NCI-H1436 treated with DMSO at 0.1 percent for 48 hours (cell line): Measurements from ENCODE around the gene TMEM198.

Experiments
- DNase-seq: peaks from one replicate; lab custom pipeline; 2025; lab: John Stamatoyannopoulos, UW

Gene TMEM198

GRCh38 chr2:219562049-219563020 is 18.5 kb downstream of the TMEM198 start:
- no peak for DNase-seq

- no peak for DNase-seq
Observed at GRCh38 chr2:219563271-219563928, 19.6 kb downstream of the TMEM198 start.

GRCh38 chr2:219565130-219566080 is 21.6 kb downstream of the TMEM198 start:
- no peak for DNase-seq

GRCh38 chr2:219566640-219567039 is 22.8 kb downstream of the TMEM198 start:
- DNase-seq = no peak

GRCh38 chr2:219567131-219567530 is 23.3 kb downstream of the TMEM198 start:
- no peak for DNase-seq

- DNase-seq = no peak
Observed at GRCh38 chr2:219567791-219568361, 24.0 kb downstream of the TMEM198 start.

GRCh38 chr2:219569041-219569440 is 25.2 kb downstream of the TMEM198 start:
- DNase-seq = no peak

GRCh38 chr2:219569635-219570034 is 25.8 kb downstream of the TMEM198 start:
- DNase-seq = no peak

GRCh38 chr2:219570194-219570923 is 26.5 kb downstream of the TMEM198 start:
- DNase-seq = no peak

- no peak for DNase-seq
Observed at GRCh38 chr2:219570924-219571310, 27.1 kb downstream of the TMEM198 start.

GRCh38 chr2:219571311-219572236 is 27.7 kb downstream of the TMEM198 start, which contains the start of gene OBSL1:
Gene OBSL1, minus strand, starts transcription at chr2:219571539. Its CDS starts 307 bp downstream, at chr2:219571232.
- DNase-seq = no peak

GRCh38 chr2:219572237-219573001 is 28.6 kb downstream of the TMEM198 start, which contains the start of gene INHA:
Gene INHA, plus strand, starts transcription at chr2:219572310. Its CDS starts 65 bp downstream, at chr2:219572375.
- DNase-seq = no peak

GRCh38 chr2:219573166-219573565 is 29.3 kb downstream of the TMEM198 start:
- DNase-seq = no peak

GRCh38 chr2:219574484-219575311 is 30.9 kb downstream of the TMEM198 start:
- DNase-seq = no peak

- no peak for DNase-seq
Observed at GRCh38 chr2:219575566-219576504, 32.0 kb downstream of the TMEM198 start.

GRCh38 chr2:219576505-219577388 is 32.9 kb downstream of the TMEM198 start:
- DNase-seq = no peak
